Pancreas (tissue), 10 donors: Measurements from ENCODE around the gene PXMP2. TPM values are rescaled to one million over a fixed set of nuclear protein-coding genes. Genes with fewer than 3 reads are reported as not detected.

Source experiments
- ATAC-seq, 4 donors: fragments of 200-7000 bp; cut with Tn5 transposase; one replicate each; pipeline versions ENCODE4 v1.8.0 to v1.9.1; 2020; ENCODE audit warnings: mild to moderate bottlenecking in 4 of 4, moderate library complexity in 4 of 4
- DNase-seq, 6 donors: peaks; one replicate each; pipeline ENCODE4 v3.0.0-alpha.2; 2020
- FAIRE-seq: peaks from 2 replicates; lab custom pipeline; 2012; peaks lifted over from hg19 to GRCh38; lab: Jason Lieb, UNC
- H3K27ac ChIP-seq, 4 donors: fragments of 200-600 bp; sonication (generic); 1 replicate in 3 of 4; 2 replicates in 1 of 4; pipeline versions ENCODE4 v1.5.0 to v1.8.0; 2020
- H3K27me3 ChIP-seq, 4 donors: fragments of 200-600 bp; one replicate each; pipeline ENCODE4 v1.8.0; 2021
- H3K36me3 ChIP-seq, 3 donors: fragments of 200-600 bp; sonication (generic) in 1 of 3; one replicate each; pipeline versions ENCODE4 v1.5.0 to v1.8.0; 2020 to 2021
- H3K4me1 ChIP-seq, 3 donors: fragments of 200-600 bp; one replicate each; pipeline ENCODE4 v1.8.0; 2021
- H3K4me3 ChIP-seq, 4 donors: fragments of 200-600 bp; sonication (generic) in 2 of 4; one replicate each; pipeline versions ENCODE4 v1.5.0 to v1.8.0; 2020 to 2021
- H3K9me3 ChIP-seq, 4 donors: fragments of 200-600 bp; one replicate each; pipeline ENCODE4 v1.8.0; 2021
- WGBS, 2 donors: extraction: QIAGEN DNeasy Blood & Tissue Kit; methylation state at CpG; one replicate each; pipeline ENCODE4 v1.1.7; 2013; 5-methylcytosine and 5-hydroxymethylcytosine counted together
- intact Hi-C, 3 donors: fragments of 100-400 bp; cut with DNase I; formaldehyde crosslinking; loops; one replicate each; pipeline versions ENCODE4 v1.11.1 to v1.14.2; 2022
- polyA plus RNA-seq, 2 donors: library from polyadenylated mRNA; stranded (reverse); fragments of 200-250 nt; gene quantifications; one replicate each; pipeline ENCODE4 v1.2.3, GENCODE V29; 2013
- total RNA-seq, 6 donors: library from RNA; stranded (reverse); fragmentation: NEBNext Ultra II Directional in 4 of 6; extraction: Animal tissue kit (Norgen Biotek cat#: 25700) in 4 of 6; gene quantifications; one replicate each; pipeline versions ENCODE4 v1.2.1 to v1.2.4, GENCODE V29; 2021 to 2023
- TF ChIP-seq, protein P1 (sequence below), 4 donors: fragments of 200-600 bp; sonication (generic) in 3 of 4; IDR thresholded peaks; one replicate each; pipeline versions ENCODE4 v1.5.0 to v1.8.0; 2021; ENCODE audit warnings: antibody characterized with exemption in 4 of 4
- donor health status: healthy with polysubstance abuse.
- donor health status: DM: no; HTN: no; CAD: no; lungs with moderate emphysema.
- donor health status: DM: no; HTN: no; CAD: no.
- donor health status: control.
- donor health status: control.
- donor health status: Bipolar disorder and iron deficiency.
- donor health status: DM: yes; HTN: yes; CAD: no.
- donor health status: DM: no; HTN: no; CAD: no.
- donor health status: DM: no; HTN: no; CAD: no.
- donor health status: DM: yes; HTN: yes; CAD: no.

The PXMP2 gene
- total and polyA plus RNA-seq, 8 donors: 7.7 to 27.1 (median 13.3) TPM

DNA sequence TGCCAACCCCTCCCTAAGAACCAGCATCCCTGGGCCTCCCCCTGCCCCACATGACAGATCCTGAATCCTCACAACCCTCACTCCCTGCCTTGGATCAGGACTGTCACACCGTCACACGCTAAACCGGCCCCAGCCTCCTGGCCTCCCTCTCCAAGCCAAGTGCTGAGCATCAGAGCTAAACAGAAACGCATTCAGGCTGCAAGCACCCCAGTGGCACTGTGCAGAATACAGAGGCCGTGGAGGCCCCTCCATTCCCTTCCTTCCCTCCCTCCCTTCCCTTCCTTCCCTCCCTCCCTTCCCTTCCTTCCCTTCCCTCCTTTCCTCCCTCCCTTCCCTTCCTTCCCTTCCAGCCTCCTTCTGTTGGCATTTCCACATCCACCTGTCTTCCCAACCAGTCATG lies 12.8 kb upstream of the PXMP2 start:
- TF ChIP-seq, protein P1, sequence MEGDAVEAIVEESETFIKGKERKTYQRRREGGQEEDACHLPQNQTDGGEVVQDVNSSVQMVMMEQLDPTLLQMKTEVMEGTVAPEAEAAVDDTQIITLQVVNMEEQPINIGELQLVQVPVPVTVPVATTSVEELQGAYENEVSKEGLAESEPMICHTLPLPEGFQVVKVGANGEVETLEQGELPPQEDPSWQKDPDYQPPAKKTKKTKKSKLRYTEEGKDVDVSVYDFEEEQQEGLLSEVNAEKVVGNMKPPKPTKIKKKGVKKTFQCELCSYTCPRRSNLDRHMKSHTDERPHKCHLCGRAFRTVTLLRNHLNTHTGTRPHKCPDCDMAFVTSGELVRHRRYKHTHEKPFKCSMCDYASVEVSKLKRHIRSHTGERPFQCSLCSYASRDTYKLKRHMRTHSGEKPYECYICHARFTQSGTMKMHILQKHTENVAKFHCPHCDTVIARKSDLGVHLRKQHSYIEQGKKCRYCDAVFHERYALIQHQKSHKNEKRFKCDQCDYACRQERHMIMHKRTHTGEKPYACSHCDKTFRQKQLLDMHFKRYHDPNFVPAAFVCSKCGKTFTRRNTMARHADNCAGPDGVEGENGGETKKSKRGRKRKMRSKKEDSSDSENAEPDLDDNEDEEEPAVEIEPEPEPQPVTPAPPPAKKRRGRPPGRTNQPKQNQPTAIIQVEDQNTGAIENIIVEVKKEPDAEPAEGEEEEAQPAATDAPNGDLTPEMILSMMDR (IDR thresholded peaks at IDR 0.05): no peak
- Histone ChIP-seq H3K4me3 (no peak overlapping the region), H3K4me1 (no peaks in the 10 kb centered on the region), H3K27ac (no peak overlapping the region), H3K36me3 (peaks cover 0 to 23% (median 8%) of the 10 kb centered on the region in 3 donors), H3K9me3 (no peaks in the 10 kb centered on the region), H3K27me3 (no peaks in the 10 kb centered on the region)
- WGBS, 2 donors: 97 to 100% methylated on average over 5 of the region's 5 CpGs
- DNase-seq: no peak
- no peak for FAIRE-seq
- ATAC-seq: no peak
- intact Hi-C loops: no loop called here

DNA sequence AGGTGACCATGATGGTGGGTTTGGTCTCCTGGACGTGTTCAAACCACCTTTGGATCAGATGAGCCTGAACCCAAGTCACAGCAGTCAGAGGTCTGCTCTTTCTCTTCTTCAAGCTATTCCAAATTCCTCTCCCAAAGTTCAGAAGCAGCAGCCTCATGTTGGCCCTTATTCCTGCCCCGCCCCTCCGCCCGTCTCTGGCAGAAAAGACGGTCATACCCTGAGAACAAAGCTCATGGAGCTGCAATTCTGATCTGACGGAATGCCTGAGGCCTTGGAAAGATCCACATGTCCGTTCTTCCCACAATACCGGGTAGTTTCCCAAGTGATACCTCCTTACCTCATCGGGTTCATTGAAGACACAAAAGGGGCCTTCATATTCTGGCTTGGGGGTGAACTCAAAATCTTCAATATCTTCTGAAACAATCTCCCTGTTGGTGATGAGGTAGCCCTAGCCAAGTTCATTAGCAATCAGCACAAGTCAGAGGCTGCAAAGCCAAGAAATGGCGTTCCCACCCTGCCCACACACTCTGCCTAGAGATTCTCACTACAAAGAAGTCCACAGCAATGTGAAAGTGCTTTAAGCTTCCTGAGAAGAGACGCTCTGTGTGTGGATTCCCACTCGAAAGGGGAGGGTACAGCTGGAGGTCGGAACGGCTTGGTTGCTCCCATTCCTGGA lies 11.5 kb upstream of the PXMP2 start:
- intact Hi-C loops: no loop called here
- Histone ChIP-seq H3K27me3 (no peaks in the 10 kb centered on the region), H3K9me3 (no peaks in the 10 kb centered on the region), H3K27ac (no peak overlapping the region), H3K36me3 (peaks cover 0 to 23% (median 8%) of the 10 kb centered on the region in 3 donors), H3K4me3 (no peak overlapping the region), H3K4me1 (no peaks in the 10 kb centered on the region)
- 95 to 97% methylated on average over 14 of the region's 14 CpGs for WGBS, 2 donors
- DNase-seq (no peak), FAIRE-seq (no peak), ATAC-seq (no peak)
- TF ChIP-seq, protein P1 (IDR thresholded peaks at IDR 0.05): no peak

DNA sequence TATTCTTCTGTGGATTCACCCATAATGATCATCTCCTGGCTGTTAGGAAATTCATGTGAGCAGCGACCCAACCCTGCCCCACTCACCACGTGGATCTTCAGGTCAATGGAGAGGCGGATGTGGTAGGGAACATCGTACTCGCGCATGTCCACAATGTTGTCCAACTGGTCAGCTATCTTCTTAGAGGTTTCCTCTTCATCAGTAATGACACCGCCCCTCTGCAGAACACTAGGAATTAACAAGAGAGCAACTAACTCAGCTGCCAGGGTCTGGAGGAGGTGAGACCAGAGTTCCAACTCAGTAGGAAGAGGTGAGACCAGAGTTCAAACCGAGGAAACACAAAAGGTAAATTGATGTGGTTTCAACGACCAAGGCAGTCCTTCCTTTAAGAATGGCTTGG lies 9.9 kb upstream of the PXMP2 start:
- Histone ChIP-seq H3K9me3 (no peaks in the 10 kb centered on the region), H3K4me1 (no peaks in the 10 kb centered on the region), H3K27me3 (no peaks in the 10 kb centered on the region), H3K27ac (no peak overlapping the region), H3K4me3 (no peak overlapping the region), H3K36me3 (peaks cover 0 to 15% (median 8%) of the 10 kb centered on the region in 3 donors)
- 93 to 94% methylated on average over 9 of the region's 9 CpGs for WGBS, 2 donors
- intact Hi-C loops: no loop called here
- FAIRE-seq: no peak
- no peak for ATAC-seq
- TF ChIP-seq, protein P1 (IDR thresholded peaks at IDR 0.05): no peak
- DNase-seq: no peak

DNA sequence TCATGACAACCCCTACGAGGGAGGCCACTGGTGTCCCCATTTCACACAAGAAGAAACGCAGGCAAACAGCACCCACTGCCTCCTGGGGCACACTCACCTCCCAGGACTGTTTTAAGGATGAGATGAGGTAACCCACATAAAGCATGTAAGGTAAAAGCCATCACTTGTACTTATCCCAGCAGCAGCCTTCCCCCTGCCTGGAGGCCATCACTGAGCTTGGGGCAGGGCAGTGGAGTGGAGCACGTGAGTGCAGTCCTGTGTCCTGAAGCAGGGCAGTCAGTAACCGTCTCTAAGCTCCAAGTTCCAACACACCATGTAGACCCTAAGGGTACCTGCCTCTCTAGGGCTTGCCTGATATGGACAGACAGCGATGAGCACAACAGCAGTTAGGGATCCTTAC lies 2.0 kb upstream of the PXMP2 start:
- ATAC-seq (no peak), FAIRE-seq (no peak), DNase-seq (no peak)
- Histone ChIP-seq H3K4me1 (peaks cover 0 to 2% (median 0%) of the 10 kb centered on the region in 3 donors), H3K27ac (no peak overlapping the region), H3K27me3 (no peaks in the 10 kb centered on the region), H3K9me3 (no peaks in the 10 kb centered on the region), H3K4me3 (no peak overlapping the region), H3K36me3 (no peaks in the 10 kb centered on the region)
- TF ChIP-seq, protein P1 (IDR thresholded peaks at IDR 0.05): no peak
- 73 to 84% methylated on average over 5 of the region's 5 CpGs for WGBS, 2 donors
- intact Hi-C loops: no loop called here

DNA sequence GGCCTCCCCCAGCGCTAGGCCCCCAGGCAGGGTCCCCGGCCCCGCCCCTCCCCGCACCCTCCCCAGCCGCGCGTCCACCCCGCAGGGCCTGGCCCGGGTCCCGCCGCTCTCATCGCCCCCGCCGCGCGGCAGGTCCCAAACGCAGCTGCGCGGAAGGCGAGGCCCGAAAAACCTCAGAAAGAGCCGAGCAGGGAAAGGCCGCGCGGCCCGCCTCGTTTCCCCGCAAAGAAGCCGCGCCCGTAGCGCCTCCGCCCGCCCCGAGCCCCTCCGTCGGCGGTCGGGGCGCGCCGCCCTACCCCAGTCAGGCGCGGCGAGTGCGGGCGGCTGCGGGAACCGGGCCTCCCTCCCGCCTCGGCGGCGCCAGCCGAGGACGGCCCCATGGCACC lies 569 bp upstream of the PXMP2 start:
- TF ChIP-seq, protein P1 (IDR thresholded peaks at IDR 0.05): no peak
- Histone ChIP-seq H3K27ac (peak overlapping the region in 1 of 4 donors; percentile 3), H3K4me3 (peak overlapping the region; percentile 47 to 92 (median 82)), H3K27me3 (no peaks in the 10 kb centered on the region), H3K36me3 (no peaks in the 10 kb centered on the region), H3K4me1 (peaks cover 0 to 2% (median 0%) of the 10 kb centered on the region in 3 donors), H3K9me3 (no peaks in the 10 kb centered on the region)
- intact Hi-C loops: no loop called here
- peak in 2 of 4 donors; percentile 51 to 55 for ATAC-seq
- WGBS, 2 donors: 0% methylated on average over 35 to 55 of the region's 55 CpGs
- FAIRE-seq: no peak
- peak in 3 of 6 donors; percentile 30 to 71 (median 59) for DNase-seq
